ENCODE data around the gene GDF11.

The GDF11 gene

GRCh38 chr12:55739025-55739378 lies 3.9 kb upstream of the GDF11 start:
- H3K14ac ChIP-seq (ENCODE audit: low read length), result no peak overlapping the region
- no peak overlapping the region for H3K18ac ChIP-seq (ENCODE audit: low read length)
- H4K8ac ChIP-seq (ENCODE audit: low read depth, low read length), result no peak overlapping the region
- WGBS, 2 donors (ENCODE audit: extremely low coverage in 2 of 2, insufficient read length in 2 of 2, insufficient replicate concordance in 1 of 2), result no CpG with 5 or more reads among the region's 2 CpGs
- H3K79me1 ChIP-seq (ENCODE audit: low read depth, low read length), result no peaks in the 10 kb centered on the region
- H3K4me3 ChIP-seq (ENCODE audit: low read length in 2 of 2), result peak overlapping the region in 1 of 2 donors; percentile 44
- no peak overlapping the region for H2BK5ac ChIP-seq (ENCODE audit: low read length)
- no peak overlapping the region for H3K9ac ChIP-seq (ENCODE audit: low read depth, low read length, poor library complexity)
- H2AK5ac ChIP-seq (ENCODE audit: low read depth, low read length), result no peak overlapping the region
- no peak overlapping the region for H3K27ac ChIP-seq (replicated peaks; ENCODE audit: low read length)
- H4K91ac ChIP-seq (ENCODE audit: low read depth, low read length, poor library complexity), result no peak overlapping the region
- no peak for DNase-seq (ENCODE audit: low spot score)
- no peak overlapping the region for H2AFZ ChIP-seq (ENCODE audit: low read length)
- no peak overlapping the region for H3K4ac ChIP-seq (ENCODE audit: low read length)
- H2BK12ac ChIP-seq (ENCODE audit: low read length), result no peak overlapping the region
- no peaks in the 10 kb centered on the region for H3K9me3 ChIP-seq (replicated peaks in 1 of 2; ENCODE audit: control insufficient read depth in 2 of 2, insufficient read depth in 1 of 2, low read depth in 1 of 2, low read length in 2 of 2)
- no peak overlapping the region for H3K23ac ChIP-seq (ENCODE audit: low read depth, low read length, poor library complexity)
- no peak overlapping the region for H2BK120ac ChIP-seq (ENCODE audit: low read depth, low read length)
- no peaks in the 10 kb centered on the region for H3K36me3 ChIP-seq (replicated peaks in 1 of 2; ENCODE audit: control insufficient read depth in 2 of 2, insufficient read depth in 2 of 2, low read length in 2 of 2)
- no peak overlapping the region for H3K4me2 ChIP-seq (ENCODE audit: insufficient read depth, low read length, poor library complexity, severe bottlenecking)
- H2BK15ac ChIP-seq (ENCODE audit: low read length), result no peak overlapping the region
- H3K4me1 ChIP-seq (ENCODE audit: control insufficient read depth in 2 of 2, insufficient read depth in 1 of 2, low read depth in 1 of 2, low read length in 2 of 2), result peaks cover 12 to 16% of the 10 kb centered on the region in 2 donors
- H3K27me3 ChIP-seq (ENCODE audit: control insufficient read depth in 3 of 3, insufficient read depth in 3 of 3, low read depth in 1 of 3, low read length in 3 of 3), result no peaks in the 10 kb centered on the region

- Histone ChIP-seq H2BK5ac (ENCODE audit: low read length) (peak overlapping the region; percentile 57), H3K18ac (ENCODE audit: low read length) (peak overlapping the region; percentile 82), H3K36me3 (replicated peaks in 1 of 2; ENCODE audit: control insufficient read depth in 2 of 2, insufficient read depth in 2 of 2, low read length in 2 of 2) (peaks cover 0 to 8% of the 10 kb centered on the region in 2 donors), H2AFZ (ENCODE audit: low read length) (peak overlapping the region; percentile 85), H3K79me1 (ENCODE audit: low read depth, low read length) (no peaks in the 10 kb centered on the region), H4K8ac (ENCODE audit: low read depth, low read length) (no peak overlapping the region), H2BK12ac (ENCODE audit: low read length) (no peak overlapping the region), H3K4ac (ENCODE audit: low read length) (no peak overlapping the region), H3K27me3 (ENCODE audit: control insufficient read depth in 3 of 3, insufficient read depth in 3 of 3, low read depth in 1 of 3, low read length in 3 of 3) (no peaks in the 10 kb centered on the region), H3K4me3 (ENCODE audit: low read length in 2 of 2) (peak overlapping the region; percentile 36 to 58), H3K14ac (ENCODE audit: low read length) (peak overlapping the region; percentile 17), H3K9me3 (replicated peaks in 1 of 2; ENCODE audit: control insufficient read depth in 2 of 2, insufficient read depth in 1 of 2, low read depth in 1 of 2, low read length in 2 of 2) (no peaks in the 10 kb centered on the region), H3K23ac (ENCODE audit: low read depth, low read length, poor library complexity) (no peak overlapping the region), H3K27ac (replicated peaks; ENCODE audit: low read length) (peak overlapping the region; percentile 78), H2BK120ac (ENCODE audit: low read depth, low read length) (no peak overlapping the region), H3K4me1 (ENCODE audit: control insufficient read depth in 2 of 2, insufficient read depth in 1 of 2, low read depth in 1 of 2, low read length in 2 of 2) (peaks cover 22 to 30% of the 10 kb centered on the region in 2 donors), H3K4me2 (ENCODE audit: insufficient read depth, low read length, poor library complexity, severe bottlenecking) (peak overlapping the region; percentile 83), H3K9ac (ENCODE audit: low read depth, low read length, poor library complexity) (no peak overlapping the region), H2AK5ac (ENCODE audit: low read depth, low read length) (no peak overlapping the region), H4K91ac (ENCODE audit: low read depth, low read length, poor library complexity) (no peak overlapping the region), H2BK15ac (ENCODE audit: low read length) (peak overlapping the region; percentile 1)
- no peak for DNase-seq (ENCODE audit: low spot score)
- WGBS, 2 donors (ENCODE audit: extremely low coverage in 2 of 2, insufficient read length in 2 of 2, insufficient replicate concordance in 1 of 2), result no CpG with 5 or more reads among the region's 3 CpGs
Observed at GRCh38 chr12:55741931-55742680, 816 bp upstream of the GDF11 start.

- H3K9ac ChIP-seq (ENCODE audit: low read depth, low read length, poor library complexity), result peak overlapping the region; percentile 99
- no peaks in the 10 kb centered on the region for H3K9me3 ChIP-seq (replicated peaks in 1 of 2; ENCODE audit: control insufficient read depth in 2 of 2, insufficient read depth in 1 of 2, low read depth in 1 of 2, low read length in 2 of 2)
- peak overlapping the region; percentile 24 for H2BK120ac ChIP-seq (ENCODE audit: low read depth, low read length)
- H3K23ac ChIP-seq (ENCODE audit: low read depth, low read length, poor library complexity), result peak overlapping the region; percentile 94
- H3K79me1 ChIP-seq (ENCODE audit: low read depth, low read length), result peaks cover 4% of the 10 kb centered on the region
- WGBS, 2 donors (ENCODE audit: extremely low coverage in 2 of 2, insufficient read length in 2 of 2, insufficient replicate concordance in 1 of 2), result no CpG with 5 or more reads among the region's 73 CpGs
- peak overlapping the region; percentile 99 for H2BK5ac ChIP-seq (ENCODE audit: low read length)
- H3K4me1 ChIP-seq (ENCODE audit: control insufficient read depth in 2 of 2, insufficient read depth in 1 of 2, low read depth in 1 of 2, low read length in 2 of 2), result peaks cover 25 to 29% of the 10 kb centered on the region in 2 donors
- H3K4ac ChIP-seq (ENCODE audit: low read length), result peak overlapping the region; percentile 58
- peak overlapping the region; percentile 73 for H2BK15ac ChIP-seq (ENCODE audit: low read length)
- H3K27me3 ChIP-seq (ENCODE audit: control insufficient read depth in 3 of 3, insufficient read depth in 3 of 3, low read depth in 1 of 3, low read length in 3 of 3), result no peaks in the 10 kb centered on the region
- no peak for DNase-seq (ENCODE audit: low spot score)
- no peak overlapping the region for H4K91ac ChIP-seq (ENCODE audit: low read depth, low read length, poor library complexity)
- H2AFZ ChIP-seq (ENCODE audit: low read length), result peak overlapping the region; percentile 69
- H3K18ac ChIP-seq (ENCODE audit: low read length), result peak overlapping the region; percentile 98
- H2BK12ac ChIP-seq (ENCODE audit: low read length), result peak overlapping the region; percentile 14
- H3K4me2 ChIP-seq (ENCODE audit: insufficient read depth, low read length, poor library complexity, severe bottlenecking), result peak overlapping the region; percentile 76
- peak overlapping the region; percentile 92 for H2AK5ac ChIP-seq (ENCODE audit: low read depth, low read length)
- H3K36me3 ChIP-seq (replicated peaks in 1 of 2; ENCODE audit: control insufficient read depth in 2 of 2, insufficient read depth in 2 of 2, low read length in 2 of 2), result peaks cover 10 to 24% of the 10 kb centered on the region in 2 donors
- peak overlapping the region; percentile 100 for H3K27ac ChIP-seq (replicated peaks; ENCODE audit: low read length)
- peak overlapping the region; percentile 87 for H3K14ac ChIP-seq (ENCODE audit: low read length)
- H3K4me3 ChIP-seq (ENCODE audit: low read length in 2 of 2), result peak overlapping the region; percentile 97 to 98
- H4K8ac ChIP-seq (ENCODE audit: low read depth, low read length), result peak overlapping the region; percentile 94
Observed at GRCh38 chr12:55743406-55744339, 751 bp downstream of the GDF11 start.

Data from neuronal stem cell (in vitro differentiated cells).